Measurements from ENCODE around the gene ART3.
"Not testable (repeated sequence)": the region's sequence is repeated elsewhere in the genome, so short reads cannot be mapped to it uniquely, and the experiment has no call there.

GRCh38 chr4:76044686-76045085 lies 29.8 kb upstream of the ART3 start:
- not testable (repeated sequence) for TF ChIP-seq CTCF (optimal IDR thresholded peaks at IDR 0.05 in 1 of 3, IDR thresholded peaks at IDR 0.05 in 1 of 3, conservative IDR thresholded peaks at IDR 0.05 in 1 of 3; ENCODE audit: extremely low read depth in 1 of 3, insufficient read depth in 2 of 3, low read length in 3 of 3); EZH2 (IDR thresholded peaks at IDR 0.05; ENCODE audit: low read length)
